CD8-positive, alpha-beta memory T cell (primary cell): ENCODE results near the gene LAG3. TPM values are rescaled to one million over a fixed set of nuclear protein-coding genes. Genes with fewer than 3 reads are reported as not detected.

ENCODE experiments used
- CTCF ChIA-PET: fragments of 350-600 bp; sonication (Branson Sonifier 250); formaldehyde crosslinking; loops from one replicate; lab custom pipeline; 2021; ENCODE audit warnings: antibody characterized with exemption; lab: Charles Lee
- POLR2A ChIA-PET: fragments of 350-600 bp; sonication (Branson Sonifier 250); formaldehyde crosslinking; loops from one replicate; lab custom pipeline; 2021; ENCODE audit warnings: antibody characterized with exemption; lab: Charles Lee
- DNase-seq, 5 donors: peaks; one replicate each; pipeline versions ENCODE4 v3.0.0 to v3.0.0-alpha.2; 2020 to 2022; ENCODE audit warnings: mixed read lengths in 1 of 5
- H3K27ac ChIP-seq: one replicate; pipeline ENCODE4 v1.7.0; 2013; ENCODE audit warnings: low read depth, mild to moderate bottlenecking, low read length, moderate library complexity
- H3K27me3 ChIP-seq: 2 replicates; pipeline ENCODE4 v1.7.0; 2013; ENCODE audit warnings: low read length, mild to moderate bottlenecking; ENCODE audit not compliant: insufficient read depth, poor library complexity, severe bottlenecking
- H3K36me3 ChIP-seq: 2 replicates; pipeline ENCODE4 v1.7.0; 2013; ENCODE audit warnings: mild to moderate bottlenecking, low read length, moderate library complexity; ENCODE audit not compliant: insufficient read depth
- H3K4me1 ChIP-seq: 2 replicates; pipeline ENCODE4 v1.7.0; 2013; ENCODE audit warnings: mild to moderate bottlenecking, low read length, moderate library complexity; ENCODE audit not compliant: insufficient read depth
- H3K4me3 ChIP-seq: 2 replicates; pipeline ENCODE4 v1.7.0; 2013; ENCODE audit warnings: mild to moderate bottlenecking, low read length
- H3K9me3 ChIP-seq: 2 replicates; pipeline ENCODE4 v1.7.0; 2013; ENCODE audit warnings: mild to moderate bottlenecking, low read length
- H3K27ac Mint-ChIP-seq, 8 donors: one replicate each; pipeline ENCODE4 v1.8.0; 2020 to 2021; ENCODE audit warnings: mixed read lengths in 8 of 8, mild to moderate bottlenecking in 6 of 8, inconsistent platforms in 3 of 8, moderate library complexity in 3 of 8
- H3K27me3 Mint-ChIP-seq, 2 donors: one replicate each; pipeline ENCODE4 v1.8.0; 2020 to 2021; ENCODE audit warnings: mixed read lengths in 2 of 2, mild to moderate bottlenecking in 1 of 2, moderate library complexity in 1 of 2
- H3K36me3 Mint-ChIP-seq, 3 donors: one replicate each; pipeline ENCODE4 v1.8.0; 2020 to 2021; ENCODE audit warnings: mixed read lengths in 3 of 3, inconsistent platforms in 1 of 3, mild to moderate bottlenecking in 1 of 3
- H3K4me1 Mint-ChIP-seq, 3 donors: one replicate each; pipeline ENCODE4 v1.8.0; 2020 to 2021; ENCODE audit warnings: mixed read lengths in 3 of 3, inconsistent platforms in 1 of 3, mild to moderate bottlenecking in 1 of 3
- H3K4me3 Mint-ChIP-seq, 7 donors: one replicate each; pipeline ENCODE4 v1.8.0; 2020 to 2021; ENCODE audit warnings: mixed read lengths in 7 of 7, mild to moderate bottlenecking in 6 of 7, moderate library complexity in 4 of 7, inconsistent platforms in 2 of 7
- H3K9me3 Mint-ChIP-seq, 5 donors: one replicate each; pipeline ENCODE4 v1.8.0; 2020 to 2022; ENCODE audit warnings: mixed read lengths in 5 of 5, mild to moderate bottlenecking in 3 of 5, moderate library complexity in 2 of 5, inconsistent platforms in 1 of 5
- polyA plus RNA-seq: library from polyadenylated mRNA; unstranded; fragments of 300-500 nt; fragmentation: Illumina TruSeq; gene quantifications from one replicate; pipeline ENCODE4 v1.2.3, GENCODE V29; 2021
- total RNA-seq, 2 experiments: library from RNA; stranded (reverse); gene quantifications; one replicate each; pipeline ENCODE4 v1.2.3, GENCODE V29; 2021

Gene LAG3
- total and polyA plus RNA-seq, 3 experiments from 2014 or later = 37.3 to 245 (median 236) TPM

DNA sequence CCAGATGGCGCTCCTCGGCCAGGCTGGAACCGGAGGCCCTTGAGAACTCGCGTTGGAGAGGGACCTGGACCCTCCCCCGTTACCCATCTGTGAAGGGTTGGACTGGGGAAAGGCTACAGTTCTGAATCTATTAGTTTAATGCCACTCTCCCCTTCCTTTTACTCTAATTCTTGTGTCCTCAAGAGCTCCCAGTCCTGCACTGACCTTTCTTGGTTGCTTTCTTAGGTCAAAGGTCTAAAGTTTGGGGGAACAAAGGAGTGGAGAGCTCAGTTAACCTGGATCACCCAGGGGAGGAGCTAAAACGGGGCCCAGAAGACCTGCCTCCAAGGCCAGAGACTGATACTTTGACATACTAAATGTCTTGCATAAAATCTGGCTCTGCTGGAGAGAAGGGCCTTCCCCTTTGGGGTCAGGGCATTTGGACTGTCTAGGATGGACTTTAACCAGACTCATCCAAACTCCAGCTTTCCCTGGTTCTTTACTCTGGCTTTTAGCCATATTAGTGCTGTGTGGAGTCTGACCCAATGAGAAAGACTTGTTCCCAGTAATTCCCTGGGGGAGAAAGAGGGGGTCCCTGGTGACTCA lies 18.5 kb upstream of the LAG3 start:
- Mint-ChIP-seq H3K4me3 (peak overlapping the region; percentile 96 to 99 (median 97)), H3K9me3 (no peaks in the 10 kb centered on the region), H3K27ac (peak overlapping the region; percentile 98 to 100 (median 99)), H3K4me1 (peaks cover 23 to 30% (median 29%) of the 10 kb centered on the region in 3 donors), H3K27me3 (no peaks in the 10 kb centered on the region), H3K36me3 (peaks cover 0 to 41% (median 5%) of the 10 kb centered on the region in 3 donors)
- POLR2A ChIA-PET = interaction anchor here (1.4 to 3.5 kb wide), 7 partner anchors 12 to 65 kb away, joined by 3 to 25 read pairs (median 15); partner anchors contain the start of genes COPS7A, LAG3, PTMS and ZNF384
- CTCF ChIA-PET = interaction anchor here (0.6 to 7.4 kb wide), 26 partner anchors 8 to 213 kb away, joined by 3 to 162 read pairs (median 4); partner anchors contain the start of genes CDCA3, COPS7A, LAG3 and P3H3
- H3K9me3 ChIP-seq = no peaks in the 10 kb centered on the region
- H3K4me3 ChIP-seq = no peak overlapping the region
- H3K27ac ChIP-seq = no peak overlapping the region
- no peak for DNase-seq
- H3K27me3 ChIP-seq = no peaks in the 10 kb centered on the region
- peaks cover 22% of the 10 kb centered on the region for H3K4me1 ChIP-seq
- peaks cover 12% of the 10 kb centered on the region for H3K36me3 ChIP-seq

DNA sequence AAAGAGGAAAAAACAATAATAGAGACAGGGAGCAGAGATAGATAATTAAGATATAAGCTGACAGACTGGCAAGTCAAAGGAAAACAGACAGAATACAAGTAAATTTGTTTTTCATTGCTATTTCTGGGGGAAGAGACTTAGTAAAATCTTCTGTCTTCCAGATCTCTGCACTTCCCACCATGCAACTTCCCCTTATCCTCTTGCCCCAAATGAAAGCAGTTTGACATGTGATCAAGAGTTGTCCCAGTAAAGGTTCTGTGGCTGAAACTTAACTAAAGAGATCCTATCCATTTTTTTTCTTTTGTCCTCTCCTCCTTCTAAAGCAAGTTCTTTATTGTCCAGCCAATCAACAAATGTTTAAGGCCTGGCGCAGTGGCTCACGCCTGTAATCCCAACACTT lies 17.9 kb upstream of the LAG3 start:
- POLR2A ChIA-PET = interaction anchor here (1.4 to 3.5 kb wide), 5 partner anchors 12 to 30 kb away, joined by 4 to 25 read pairs (median 15); partner anchors contain the start of genes COPS7A, LAG3 and PTMS
- Mint-ChIP-seq H3K27me3 (no peaks in the 10 kb centered on the region), H3K4me1 (peaks cover 20 to 30% (median 29%) of the 10 kb centered on the region in 3 donors), H3K36me3 (peaks cover 0 to 35% (median 3%) of the 10 kb centered on the region in 3 donors), H3K27ac (peak overlapping the region in 6 of 8 donors; percentile 51 to 100 (median 87)), H3K4me3 (peak overlapping the region in 5 of 7 donors; percentile 3 to 99 (median 72)), H3K9me3 (no peaks in the 10 kb centered on the region)
- Histone ChIP-seq H3K36me3 (peaks cover 12% of the 10 kb centered on the region), H3K27ac (no peak overlapping the region), H3K27me3 (no peaks in the 10 kb centered on the region), H3K4me3 (no peak overlapping the region), H3K9me3 (no peaks in the 10 kb centered on the region), H3K4me1 (peaks cover 22% of the 10 kb centered on the region)
- CTCF ChIA-PET = interaction anchor here (0.6 to 7.4 kb wide), 23 partner anchors 8 to 214 kb away, joined by 3 to 162 read pairs (median 4); partner anchors contain the start of genes CDCA3, COPS7A, LAG3 and P3H3
- DNase-seq = no peak

DNA sequence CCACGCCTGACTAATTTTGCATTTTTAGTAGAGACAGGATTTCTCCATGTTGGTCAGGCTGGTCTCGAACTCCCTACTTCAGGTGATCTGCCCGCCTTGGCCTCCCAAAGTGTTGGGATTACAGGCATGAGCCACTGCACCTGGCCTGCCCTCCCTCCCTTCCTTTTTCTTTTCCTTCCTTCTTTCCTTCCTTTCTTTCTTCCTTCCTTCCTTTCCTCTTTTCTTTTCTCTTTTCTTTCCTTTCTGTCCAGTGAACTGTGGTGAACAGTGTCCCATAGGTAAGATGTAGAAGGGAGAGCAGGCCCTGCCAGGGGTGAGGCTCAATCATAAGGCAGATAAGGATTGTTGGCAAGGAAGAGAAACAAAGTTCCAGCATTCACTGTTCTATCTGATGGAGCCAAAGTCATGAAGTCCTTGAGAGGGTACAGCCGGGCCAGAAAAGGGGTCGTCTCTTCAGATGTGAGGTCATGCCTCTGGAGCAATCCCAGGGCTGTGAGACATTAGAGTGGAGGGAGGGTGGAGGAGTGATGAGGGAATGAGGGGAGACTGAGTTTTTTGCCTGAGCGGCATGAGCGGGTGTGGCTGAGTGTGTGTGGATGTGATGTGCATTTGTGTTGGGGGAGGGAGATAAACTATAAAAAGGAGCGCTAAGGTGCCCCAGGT lies 15.2 kb upstream of the LAG3 start:
- ChIA-PET POLR2A (no interaction called here), CTCF (interaction anchor here (0.8 to 7.4 kb wide), 4 partner anchors 10 to 78 kb away, joined by 3 to 162 read pairs (median 10); partner anchors contain the start of genes LAG3 and PTMS)
- H3K36me3 ChIP-seq = no peaks in the 10 kb centered on the region
- H3K27ac ChIP-seq = no peak overlapping the region
- Mint-ChIP-seq H3K27me3 (no peaks in the 10 kb centered on the region), H3K4me3 (no peak overlapping the region), H3K4me1 (peaks cover 11 to 20% (median 13%) of the 10 kb centered on the region in 3 donors), H3K9me3 (no peaks in the 10 kb centered on the region), H3K27ac (peak overlapping the region in 2 of 8 donors; percentile 14 to 25), H3K36me3 (peaks cover 0 to 10% (median 0%) of the 10 kb centered on the region in 3 donors)
- H3K4me3 ChIP-seq = no peak overlapping the region
- peaks cover 11% of the 10 kb centered on the region for H3K4me1 ChIP-seq
- DNase-seq = no peak
- no peaks in the 10 kb centered on the region for H3K27me3 ChIP-seq
- no peaks in the 10 kb centered on the region for H3K9me3 ChIP-seq

DNA sequence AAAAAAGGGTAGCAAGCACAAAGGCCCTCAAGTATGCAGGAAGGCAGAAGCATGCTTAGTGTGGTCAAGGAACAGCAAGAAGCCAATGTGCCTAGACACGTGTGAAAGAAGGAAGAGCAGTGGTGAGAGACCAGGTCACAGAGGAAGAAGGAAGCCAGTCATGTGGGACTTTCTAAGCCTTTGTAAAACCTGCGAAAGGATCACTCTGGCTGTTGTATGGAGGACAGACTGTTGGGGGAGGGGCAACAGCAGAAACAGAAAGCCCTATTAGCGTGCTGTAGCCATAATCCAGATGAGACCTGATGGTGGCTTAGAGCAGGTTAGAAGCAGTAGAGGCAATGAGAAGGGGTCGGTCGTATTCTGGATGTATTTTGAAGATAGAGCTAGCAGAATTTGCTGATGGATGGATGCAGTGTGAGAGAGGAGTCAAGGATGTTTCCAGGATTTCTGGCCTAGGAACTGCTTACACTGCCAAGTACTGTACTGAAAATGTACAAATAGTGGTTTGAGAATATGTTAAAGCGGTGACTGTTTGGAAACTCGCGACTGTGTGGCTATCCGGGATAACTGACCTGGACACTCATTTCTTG lies 13.7 kb upstream of the LAG3 start:
- Histone ChIP-seq H3K9me3 (no peaks in the 10 kb centered on the region), H3K27ac (no peak overlapping the region), H3K4me3 (no peak overlapping the region), H3K27me3 (no peaks in the 10 kb centered on the region), H3K4me1 (peaks cover 6% of the 10 kb centered on the region), H3K36me3 (no peaks in the 10 kb centered on the region)
- CTCF ChIA-PET = interaction anchor here (0.7 to 7.4 kb wide), 3 partner anchors 8 to 16 kb away, joined by 3 to 162 read pairs (median 13); partner anchors contain the start of genes LAG3 and PTMS
- Mint-ChIP-seq H3K4me1 (peaks cover 3 to 10% (median 4%) of the 10 kb centered on the region in 3 donors), H3K4me3 (no peak overlapping the region), H3K36me3 (no peaks in the 10 kb centered on the region), H3K27me3 (peaks cover 0 to 4% of the 10 kb centered on the region in 2 donors), H3K27ac (peak overlapping the region in 1 of 8 donors; percentile 44), H3K9me3 (no peaks in the 10 kb centered on the region)
- no peak for DNase-seq
- POLR2A ChIA-PET = no interaction called here

DNA sequence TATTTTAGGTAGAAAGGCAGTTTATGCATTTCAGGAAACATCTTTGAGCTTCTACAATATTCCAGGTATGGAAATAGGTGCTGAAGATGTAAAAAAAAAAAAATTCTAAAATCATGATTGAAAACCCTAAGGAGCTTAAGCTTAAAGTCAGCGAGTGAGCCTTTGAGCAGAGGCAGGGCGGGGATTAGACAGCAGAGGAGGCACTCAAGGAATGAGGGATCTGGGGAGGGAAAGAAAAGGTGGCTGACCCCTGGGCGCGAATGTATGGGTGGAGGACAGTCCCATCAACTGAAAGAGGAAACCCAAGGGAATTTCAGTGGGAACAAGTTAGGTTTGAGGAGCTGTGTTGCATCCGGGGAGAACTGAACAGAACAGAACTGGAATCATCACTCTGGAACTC lies 12.6 kb upstream of the LAG3 start:
- H3K4me1 ChIP-seq = peaks cover 12% of the 10 kb centered on the region
- ChIA-PET CTCF (interaction anchor here (1.0 to 2.4 kb wide), 3 partner anchors 11 to 68 kb away, joined by 3 to 7 read pairs (median 6); partner anchors contain the start of gene P3H3), POLR2A (no interaction called here)
- H3K36me3 ChIP-seq = no peaks in the 10 kb centered on the region
- no peak for DNase-seq
- Mint-ChIP-seq H3K36me3 (no peaks in the 10 kb centered on the region), H3K27ac (no peak overlapping the region), H3K4me1 (peaks cover 8 to 15% (median 8%) of the 10 kb centered on the region in 3 donors), H3K9me3 (no peaks in the 10 kb centered on the region), H3K4me3 (no peak overlapping the region), H3K27me3 (peaks cover 6 to 8% of the 10 kb centered on the region in 2 donors)
- H3K4me3 ChIP-seq = no peak overlapping the region
- no peak overlapping the region for H3K27ac ChIP-seq
- no peaks in the 10 kb centered on the region for H3K27me3 ChIP-seq
- H3K9me3 ChIP-seq = no peaks in the 10 kb centered on the region

DNA sequence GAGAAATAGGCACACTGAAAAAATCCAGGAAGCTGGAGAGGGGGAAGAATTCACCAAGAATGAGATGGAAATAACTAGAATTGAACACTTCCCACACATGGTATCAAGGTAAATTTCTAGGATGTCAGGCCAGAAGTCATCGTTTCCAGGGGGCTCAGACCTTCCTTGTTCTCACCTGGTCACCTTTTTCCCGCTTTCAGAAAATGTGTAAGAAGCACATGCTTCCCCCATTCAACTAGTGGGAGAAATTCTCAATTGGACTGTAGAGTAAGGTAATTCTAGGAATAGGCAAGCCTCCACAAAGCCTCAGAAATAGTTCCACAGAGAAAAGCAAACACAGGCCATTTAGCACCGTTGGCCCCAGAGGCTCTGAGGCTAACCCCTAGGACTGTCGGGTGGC lies 8.9 kb upstream of the LAG3 start:
- ChIA-PET POLR2A (no interaction called here), CTCF (no interaction called here)

DNA sequence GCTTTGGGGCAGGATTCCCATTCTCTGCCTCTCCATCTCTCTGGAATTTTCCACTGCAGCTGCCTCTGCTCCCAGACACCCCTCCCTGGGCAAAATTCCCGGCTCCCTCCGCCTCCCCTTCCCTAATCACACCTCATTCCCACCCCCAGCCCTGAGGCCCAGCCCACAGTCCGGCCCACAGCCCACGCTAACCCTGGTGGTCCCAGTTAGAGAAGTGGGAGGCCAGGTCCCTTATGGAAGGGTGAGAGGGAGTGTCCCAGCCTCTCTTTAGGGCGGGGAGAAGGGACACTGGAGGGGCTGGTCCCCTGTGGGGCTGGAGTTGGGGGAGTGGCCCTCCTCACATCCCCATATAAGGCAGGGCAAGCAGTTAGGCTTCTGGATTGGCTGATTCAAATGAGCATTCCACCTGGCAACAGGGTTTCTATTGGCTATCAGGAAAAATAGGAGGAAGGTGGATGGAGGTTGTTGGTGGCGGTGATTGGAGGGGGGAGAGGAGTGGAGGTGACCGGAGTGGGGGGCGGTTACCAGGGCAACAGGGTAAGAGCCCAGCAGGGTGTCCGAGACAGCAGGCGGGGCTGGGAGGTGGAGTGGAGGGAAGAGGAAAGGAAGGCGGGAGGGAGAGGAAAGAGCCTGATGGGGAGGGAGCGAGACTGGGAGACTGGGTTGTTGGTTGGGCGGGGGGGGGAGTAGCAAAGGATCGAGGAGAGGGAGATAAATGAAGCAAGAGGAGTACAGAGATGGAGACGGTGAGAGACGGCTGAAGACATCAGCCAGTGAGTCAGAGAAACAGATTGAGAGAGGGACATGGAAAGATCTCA lies 8.1 kb upstream of the LAG3 start:
- peaks cover 21 to 27% of the 10 kb centered on the region in 2 donors for H3K27me3 Mint-ChIP-seq
- POLR2A ChIA-PET = no interaction called here
- CTCF ChIA-PET = interaction anchor here (4.1 kb wide), 1 partner anchor 12 kb away, joined by 42 read pairs; no protein-coding TSS in a partner anchor
- Histone ChIP-seq H3K27ac (peak overlapping the region; percentile 33), H3K36me3 (no peaks in the 10 kb centered on the region), H3K4me1 (peaks cover 30% of the 10 kb centered on the region), H3K4me3 (no peak overlapping the region), H3K27me3 (no peaks in the 10 kb centered on the region), H3K9me3 (no peaks in the 10 kb centered on the region)
- H3K9me3 Mint-ChIP-seq = no peaks in the 10 kb centered on the region
- DNase-seq = peak; percentile 50 to 72 (median 54)
- H3K4me1 Mint-ChIP-seq = peaks cover 32 to 45% (median 40%) of the 10 kb centered on the region in 3 donors
- peaks cover 0 to 2% (median 0%) of the 10 kb centered on the region in 3 donors for H3K36me3 Mint-ChIP-seq
- peak overlapping the region; percentile 27 to 97 (median 63) for H3K4me3 Mint-ChIP-seq
- peak overlapping the region in 4 of 8 donors; percentile 14 to 78 (median 54) for H3K27ac Mint-ChIP-seq

More for the DNA sequence above, 8.9 kb upstream of the LAG3 start:
- Mint-ChIP-seq H3K27me3 (peaks cover 19 to 21% of the 10 kb centered on the region in 2 donors), H3K36me3 (peaks cover 0 to 2% (median 0%) of the 10 kb centered on the region in 3 donors), H3K4me3 (peak overlapping the region in 1 of 7 donors; percentile 44), H3K27ac (peak overlapping the region in 2 of 8 donors; percentile 25 to 30), H3K9me3 (no peaks in the 10 kb centered on the region), H3K4me1 (peaks cover 26 to 36% (median 31%) of the 10 kb centered on the region in 3 donors)
- Histone ChIP-seq H3K36me3 (no peaks in the 10 kb centered on the region), H3K4me1 (peaks cover 30% of the 10 kb centered on the region), H3K9me3 (no peaks in the 10 kb centered on the region), H3K27ac (peak overlapping the region; percentile 33), H3K4me3 (no peak overlapping the region), H3K27me3 (no peaks in the 10 kb centered on the region)
- no peak for DNase-seq
